Psoas muscle (tissue), 8 donors: ENCODE results near the gene ENPP6. TPM values are rescaled to one million over a fixed set of nuclear protein-coding genes. Genes with fewer than 3 reads are reported as not detected.

Experiments used
- ATAC-seq, 4 donors: fragments of 200-7000 bp; cut with Tn5 transposase; one replicate each; pipeline ENCODE4 v1.9.1; 2020; ENCODE audit warnings: moderate library complexity in 3 of 4, mild to moderate bottlenecking in 2 of 4
- DNase-seq, 2 donors: peaks; one replicate each; pipeline ENCODE4 v3.0.0-alpha.2; 2020
- H3K27ac ChIP-seq: fragments of 200-600 bp; one replicate; pipeline ENCODE4 v1.8.0; 2022
- H3K27me3 ChIP-seq, 3 donors: fragments of 200-600 bp in 1 of 3; one replicate each; pipeline versions ENCODE4 v1.6.1 to v1.8.0; 2013 to 2022; ENCODE audit warnings: low read length in 2 of 3, mild to moderate bottlenecking in 2 of 3, moderate library complexity in 1 of 3; ENCODE audit not compliant: insufficient read depth in 3 of 3
- H3K36me3 ChIP-seq, 2 donors: fragments of 200-600 bp in 1 of 2; one replicate each; pipeline versions ENCODE4 v1.6.1 to v1.8.0; 2013 to 2022; ENCODE audit warnings: low read depth in 1 of 2, mild to moderate bottlenecking in 1 of 2, moderate library complexity in 1 of 2; ENCODE audit not compliant: insufficient read depth in 1 of 2
- H3K4me1 ChIP-seq: fragments of 200-600 bp; one replicate; pipeline ENCODE4 v1.8.0; 2022
- H3K4me3 ChIP-seq: fragments of 200-600 bp; one replicate; pipeline ENCODE4 v1.8.0; 2022; ENCODE audit warnings: mild to moderate bottlenecking
- H3K9me3 ChIP-seq: fragments of 200-600 bp; one replicate; pipeline ENCODE4 v1.8.0; 2022
- CTCF ChIP-seq: fragments of 200-600 bp; IDR thresholded peaks from one replicate; pipeline ENCODE4 v1.8.0; 2022; ENCODE audit warnings: antibody characterized with exemption
- WGBS, 3 donors: extraction: QIAGEN DNeasy Blood & Tissue Kit; methylation state at CpG; one replicate each; pipeline versions ENCODE4 v1.1.6 to v1.1.7; 2013; 5-methylcytosine and 5-hydroxymethylcytosine counted together
- intact Hi-C, 2 donors: fragments of 100-400 bp; cut with DNase I; formaldehyde crosslinking; loops; one replicate each; pipeline versions ENCODE4 v1.11.0 to v1.14.2; 2022
- polyA plus RNA-seq, 3 donors: library from polyadenylated mRNA; stranded (reverse); fragments of 200-250 nt; gene quantifications; one replicate each; pipeline ENCODE4 v1.2.3, GENCODE V29; 2013
- total RNA-seq, 4 donors: library from RNA; stranded (reverse); fragmentation: NEBNext Ultra II Directional in 2 of 4; extraction: Animal tissue kit (Norgen Biotek cat#: 25700) in 2 of 4; gene quantifications; one replicate each; pipeline versions ENCODE4 v1.2.1 to v1.2.4, GENCODE V29; 2021 to 2023
- donor health status: healthy with polysubstance abuse.
- donor health status: DM: no; HTN: no; CAD: no; lungs with moderate emphysema.
- donor health status: Bipolar disorder and iron deficiency.
- donor health status: healthy.
- donor health status: DM: yes; HTN: yes; CAD: no.
- donor health status: DM: no; HTN: no; CAD: no.
- donor health status: DM: no; HTN: no; CAD: no.
- donor health status: DM: yes; HTN: yes; CAD: no.

Gene ENPP6
- total and polyA plus RNA-seq, 7 donors, result 0.05 to 0.79 (median 0.11) TPM; not detected in 1

GRCh38 chr4:184246426-184246825 is 28.8 kb upstream of the ENPP6 start:
- DNase-seq (no peak), ATAC-seq (no peak)
- TF ChIP-seq CTCF, result no peak
- Histone ChIP-seq H3K4me1 (no peaks in the 10 kb centered on the region), H3K27me3 (peaks cover 0 to 7% (median 2%) of the 10 kb centered on the region in 3 donors), H3K36me3 (no peaks in the 10 kb centered on the region), H3K9me3 (no peaks in the 10 kb centered on the region), H3K4me3 (no peak overlapping the region), H3K27ac (no peak overlapping the region)
- intact Hi-C loops, result no loop called here
- 89 to 97% (median 96%) methylated on average over 7 of the region's 7 CpGs for WGBS, 3 donors

DNA sequence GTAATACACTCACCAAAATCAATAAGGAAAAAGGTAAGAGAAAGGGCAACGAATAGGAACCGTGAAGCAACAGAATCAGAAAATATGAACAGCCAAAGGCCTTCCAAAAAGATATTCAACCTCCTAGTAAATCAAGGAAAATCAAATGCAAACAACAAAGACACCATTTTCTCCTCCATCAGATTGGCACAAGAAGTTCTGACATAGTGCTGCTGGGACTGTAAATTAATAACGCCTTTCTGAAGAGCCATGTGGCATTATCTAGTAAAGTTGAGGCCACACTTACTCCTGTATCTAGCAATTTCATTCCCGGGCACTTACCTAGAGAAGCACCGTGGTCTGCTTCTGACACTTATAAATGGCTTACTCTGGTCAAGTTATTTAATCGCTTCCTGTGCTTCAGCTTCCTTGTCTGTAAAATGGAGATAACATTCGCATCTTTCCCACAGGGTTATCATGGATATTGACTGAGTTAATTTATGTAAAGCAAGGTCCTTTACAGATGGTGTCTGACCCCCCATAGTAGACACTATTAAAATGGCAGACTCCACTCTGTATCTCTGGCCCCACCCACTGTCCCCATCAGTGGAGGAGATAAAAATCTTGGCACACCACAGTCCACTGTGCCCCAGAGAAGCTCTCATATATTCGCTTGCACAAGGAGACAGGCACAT is 20.5 kb upstream of the ENPP6 start:
- ATAC-seq (no peak), DNase-seq (no peak)
- H3K27ac ChIP-seq, result no peak overlapping the region
- no peaks in the 10 kb centered on the region for H3K4me1 ChIP-seq
- H3K9me3 ChIP-seq, result no peaks in the 10 kb centered on the region
- intact Hi-C loops, result no loop called here
- peaks cover 0 to 3% (median 0%) of the 10 kb centered on the region in 3 donors for H3K27me3 ChIP-seq
- no peak for TF ChIP-seq CTCF
- H3K36me3 ChIP-seq, result no peaks in the 10 kb centered on the region
- H3K4me3 ChIP-seq, result no peak overlapping the region
- 78 to 82% (median 81%) methylated on average over 8 of the region's 8 CpGs for WGBS, 3 donors

DNA sequence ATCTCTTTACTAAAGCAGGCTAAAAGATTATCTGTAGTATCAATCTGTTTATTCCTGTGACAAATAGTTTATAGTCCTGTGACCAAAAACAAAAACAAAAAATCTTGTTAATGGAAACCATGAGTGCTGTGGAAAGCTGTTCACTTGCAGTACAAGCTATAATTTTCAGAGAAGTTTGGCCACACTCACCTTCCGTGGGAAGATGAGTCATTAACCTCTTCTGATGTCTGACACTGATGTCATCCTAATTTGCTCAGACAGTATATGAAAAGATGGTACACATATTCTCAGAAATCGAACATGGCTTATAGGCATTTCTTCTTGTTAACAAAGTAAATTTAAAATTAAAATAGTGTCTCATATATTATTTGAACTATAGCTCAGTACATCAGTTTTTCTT is 19.9 kb upstream of the ENPP6 start:
- ATAC-seq (no peak), DNase-seq (no peak)
- Histone ChIP-seq H3K9me3 (no peaks in the 10 kb centered on the region), H3K36me3 (no peaks in the 10 kb centered on the region), H3K4me1 (no peaks in the 10 kb centered on the region), H3K27ac (no peak overlapping the region), H3K4me3 (no peak overlapping the region), H3K27me3 (peaks cover 0 to 3% (median 0%) of the 10 kb centered on the region in 3 donors)
- 59 to 63% (median 62%) methylated on average over 2 of the region's 2 CpGs for WGBS, 3 donors
- intact Hi-C loops, result no loop called here
- no peak for TF ChIP-seq CTCF

DNA sequence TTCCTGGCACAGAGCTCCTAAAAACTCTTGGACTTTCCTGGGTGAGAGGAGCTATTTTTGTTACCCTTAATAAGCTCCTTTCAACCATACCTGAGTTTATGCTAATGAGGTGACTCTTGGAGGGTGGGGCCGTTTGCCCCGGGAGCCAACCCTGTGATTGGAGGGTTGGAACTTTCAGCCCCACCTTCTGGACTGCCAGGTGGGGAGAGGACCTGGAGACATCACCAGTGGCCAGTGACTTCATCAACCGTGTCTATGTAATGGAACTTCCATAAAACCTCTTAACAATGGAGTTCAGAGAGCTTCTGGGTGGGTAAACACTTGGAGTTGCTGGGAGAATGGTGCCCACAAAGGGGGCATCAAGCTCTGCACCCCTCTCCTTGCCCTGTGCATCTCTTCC is 17.9 kb upstream of the ENPP6 start:
- H3K4me3 ChIP-seq, result no peak overlapping the region
- no peak for TF ChIP-seq CTCF
- H3K27ac ChIP-seq, result no peak overlapping the region
- no peaks in the 10 kb centered on the region for H3K4me1 ChIP-seq
- 74 to 80% (median 80%) methylated on average over 3 of the region's 3 CpGs for WGBS, 3 donors
- DNase-seq (no peak), ATAC-seq (no peak)
- intact Hi-C loops, result no loop called here
- H3K9me3 ChIP-seq, result no peaks in the 10 kb centered on the region
- peaks cover 0 to 3% (median 0%) of the 10 kb centered on the region in 3 donors for H3K27me3 ChIP-seq
- H3K36me3 ChIP-seq, result no peaks in the 10 kb centered on the region

DNA sequence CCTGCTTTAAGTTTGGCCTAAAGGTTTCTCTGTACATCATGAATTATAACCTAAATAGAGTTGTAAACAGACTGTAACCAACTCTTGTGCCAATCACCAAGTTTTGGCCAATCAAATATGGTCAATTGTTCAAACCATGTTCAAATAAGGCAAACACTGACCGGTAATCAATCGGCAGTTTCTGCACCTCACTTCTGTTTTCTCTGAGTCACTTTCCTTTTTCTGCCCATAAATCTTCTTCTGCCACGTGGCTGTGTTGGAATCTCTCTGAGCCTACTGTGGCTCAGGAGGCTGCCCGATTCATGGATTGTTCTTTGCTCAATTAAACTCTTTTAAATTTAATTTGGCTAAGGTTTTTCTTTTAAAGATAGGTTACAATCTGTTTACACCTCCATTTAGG is 16.5 kb upstream of the ENPP6 start:
- DNase-seq, result no peak
- H3K9me3 ChIP-seq, result no peaks in the 10 kb centered on the region
- WGBS, 3 donors, result 75 to 82% (median 81%) methylated on average over 4 of the region's 4 CpGs

More for the DNA sequence above, 16.5 kb upstream of the ENPP6 start:
- intact Hi-C loops, result no loop called here
- no peak for ATAC-seq
- no peak overlapping the region for H3K4me3 ChIP-seq
- no peaks in the 10 kb centered on the region for H3K4me1 ChIP-seq
- H3K36me3 ChIP-seq, result no peaks in the 10 kb centered on the region
- H3K27ac ChIP-seq, result no peak overlapping the region
- TF ChIP-seq CTCF, result no peak
- peaks cover 0 to 3% (median 0%) of the 10 kb centered on the region in 3 donors for H3K27me3 ChIP-seq
